SKM-1 treated with dmso at 0.1 percent for 144 hours (cell line): Measurements from ENCODE around the gene MESP1.
"Not testable (repeated sequence)": the region's sequence is repeated elsewhere in the genome, so short reads cannot be mapped to it uniquely, and the experiment has no call there.

Experiments
- DNase-seq: peaks from one replicate; lab custom pipeline; 2025; ENCODE audit not compliant: unreplicated experiment; lab: John Stamatoyannopoulos, UW

MESP1 gene, protein sequence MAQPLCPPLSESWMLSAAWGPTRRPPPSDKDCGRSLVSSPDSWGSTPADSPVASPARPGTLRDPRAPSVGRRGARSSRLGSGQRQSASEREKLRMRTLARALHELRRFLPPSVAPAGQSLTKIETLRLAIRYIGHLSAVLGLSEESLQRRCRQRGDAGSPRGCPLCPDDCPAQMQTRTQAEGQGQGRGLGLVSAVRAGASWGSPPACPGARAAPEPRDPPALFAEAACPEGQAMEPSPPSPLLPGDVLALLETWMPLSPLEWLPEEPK

DNA sequence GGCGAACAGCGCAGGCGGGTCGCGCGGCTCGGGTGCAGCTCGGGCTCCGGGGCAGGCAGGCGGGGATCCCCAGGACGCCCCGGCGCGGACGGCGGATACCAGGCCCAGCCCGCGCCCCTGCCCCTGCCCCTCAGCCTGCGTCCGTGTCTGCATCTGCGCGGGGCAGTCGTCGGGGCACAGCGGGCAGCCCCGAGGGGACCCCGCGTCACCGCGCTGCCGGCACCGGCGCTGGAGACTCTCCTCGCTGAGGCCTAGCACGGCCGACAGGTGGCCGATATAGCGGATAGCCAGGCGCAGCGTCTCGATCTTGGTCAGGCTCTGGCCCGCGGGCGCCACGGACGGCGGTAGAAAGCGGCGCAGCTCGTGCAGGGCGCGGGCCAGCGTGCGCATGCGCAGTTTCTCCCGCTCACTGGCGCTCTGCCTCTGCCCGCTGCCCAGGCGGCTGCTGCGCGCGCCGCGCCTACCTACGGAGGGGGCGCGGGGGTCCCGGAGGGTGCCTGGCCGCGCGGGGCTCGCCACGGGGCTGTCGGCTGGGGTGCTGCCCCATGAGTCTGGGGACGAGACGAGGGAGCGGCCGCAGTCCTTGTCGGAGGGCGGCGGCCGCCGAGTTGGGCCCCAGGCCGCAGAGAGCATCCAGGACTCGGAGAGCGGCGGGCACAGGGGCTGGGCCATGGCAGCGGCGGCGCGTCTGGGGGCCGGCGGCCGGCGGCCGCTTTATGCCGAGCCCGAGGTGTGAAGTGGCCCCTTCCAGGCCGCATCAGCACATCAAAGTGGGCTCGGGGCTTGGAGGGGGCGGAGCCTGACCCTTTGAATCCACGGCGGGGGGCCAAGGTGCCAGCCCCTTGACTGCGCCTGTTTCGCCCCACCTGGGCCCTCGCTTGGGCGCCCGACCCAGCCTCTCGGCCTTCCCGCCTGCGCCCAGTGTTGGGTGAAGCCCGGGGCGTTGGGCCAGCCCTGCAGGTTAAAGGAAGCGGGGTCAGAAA, at the start of gene MESP1:
Gene MESP1, minus strand, starts transcription at position 690 of the 983 bp plus-strand sequence. Its CDS starts 18 bp downstream, at position 672.
- DNase-seq: peak; percentile 92

DNA sequence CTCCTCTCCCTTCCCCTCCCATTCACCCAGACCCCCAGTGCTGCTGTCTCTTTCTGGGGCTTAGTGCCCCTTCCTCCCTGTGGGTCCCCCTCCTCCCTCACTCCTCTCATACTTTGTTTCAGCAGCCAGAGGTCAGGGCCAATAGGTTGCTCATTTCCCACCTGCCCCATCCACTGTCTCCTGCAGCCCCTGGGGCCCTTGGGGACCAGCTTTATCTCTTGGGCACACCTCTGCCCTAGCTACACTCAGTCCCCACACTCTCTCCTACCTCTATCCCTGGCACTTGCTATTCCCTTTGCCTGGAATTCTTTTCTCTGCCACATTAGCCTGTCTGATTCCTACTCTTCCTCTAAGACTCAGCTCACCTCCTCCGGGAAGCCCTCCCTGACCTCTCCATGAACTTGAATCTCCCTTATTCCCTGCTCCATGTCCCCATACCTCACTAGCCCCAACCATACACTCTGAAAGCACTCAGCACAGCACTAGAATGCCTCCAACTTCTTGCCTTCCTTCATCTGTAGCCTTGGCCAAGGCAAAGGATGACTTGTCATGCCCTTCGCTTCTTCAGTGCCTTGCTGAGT, 49.0 kb upstream of the MESP1 start:
- no peak for DNase-seq

DNA sequence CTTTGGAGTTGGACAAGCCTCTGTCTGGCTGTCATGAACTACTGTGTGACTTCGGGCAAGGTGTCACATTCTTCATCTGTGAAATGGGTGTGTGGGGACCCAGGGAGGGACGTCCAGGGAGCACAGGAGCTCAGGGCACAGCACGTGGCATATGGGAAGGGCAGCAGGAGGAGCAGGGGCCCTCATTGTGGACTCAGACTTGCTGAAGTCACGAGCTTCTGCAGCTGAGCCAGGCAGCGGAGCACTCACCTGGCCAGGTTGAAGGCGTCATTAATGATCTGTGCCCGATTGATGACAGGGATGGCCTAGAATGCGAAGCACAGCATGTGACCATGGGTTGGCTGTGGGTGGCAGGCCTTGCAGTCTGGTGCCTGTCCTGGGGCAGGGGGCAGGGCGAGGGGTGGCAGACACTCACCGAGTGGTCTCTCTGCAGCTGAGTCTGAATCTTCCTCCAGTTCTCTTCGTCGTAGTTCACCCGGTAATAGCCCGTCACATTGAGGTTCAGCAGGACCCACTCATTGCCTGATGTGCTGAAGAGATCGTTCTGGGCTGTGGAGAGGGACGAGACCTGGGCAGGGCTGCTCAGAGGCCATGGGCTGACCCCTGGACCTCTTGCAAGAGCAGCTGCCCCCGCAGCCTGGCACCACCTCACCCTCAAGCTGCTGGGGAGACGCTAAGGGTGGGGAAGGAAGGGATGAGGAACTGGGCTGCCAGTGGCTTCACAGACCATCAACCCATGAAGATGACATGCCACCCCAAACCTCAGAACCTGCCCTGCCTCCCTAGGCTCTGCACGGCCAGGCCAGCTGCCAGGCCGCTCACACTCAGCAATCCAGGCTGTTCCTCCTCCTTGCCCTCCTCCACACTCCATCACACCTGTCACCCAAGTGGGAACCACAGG, 48.2 kb upstream of the MESP1 start:
- no peak for DNase-seq

DNA sequence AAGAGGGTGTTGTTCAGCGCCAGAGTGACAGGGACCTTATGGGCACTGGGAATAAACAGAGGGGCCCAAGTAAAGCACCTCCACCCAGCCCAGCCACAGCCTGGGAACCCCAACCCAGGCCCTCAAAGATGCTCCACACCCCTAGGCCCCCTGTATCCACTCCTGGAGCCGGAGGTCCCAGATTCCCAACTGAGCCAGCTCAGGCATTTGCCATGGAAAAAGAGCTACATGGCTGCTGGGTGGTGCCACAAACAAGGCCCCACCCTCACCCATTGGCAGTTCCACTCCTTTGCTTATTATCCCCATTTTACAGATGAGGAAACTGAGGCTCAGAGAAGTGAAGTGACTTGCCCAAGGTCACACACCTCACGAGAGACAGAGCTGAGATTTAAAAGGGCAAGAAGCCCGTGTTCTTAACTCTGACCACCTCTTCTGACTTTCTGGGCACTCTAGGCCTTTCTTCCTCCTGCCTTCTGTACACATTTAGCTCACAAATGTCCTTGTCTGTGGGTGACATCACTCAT, 46.7 kb upstream of the MESP1 start:
- DNase-seq: no peak

DNA sequence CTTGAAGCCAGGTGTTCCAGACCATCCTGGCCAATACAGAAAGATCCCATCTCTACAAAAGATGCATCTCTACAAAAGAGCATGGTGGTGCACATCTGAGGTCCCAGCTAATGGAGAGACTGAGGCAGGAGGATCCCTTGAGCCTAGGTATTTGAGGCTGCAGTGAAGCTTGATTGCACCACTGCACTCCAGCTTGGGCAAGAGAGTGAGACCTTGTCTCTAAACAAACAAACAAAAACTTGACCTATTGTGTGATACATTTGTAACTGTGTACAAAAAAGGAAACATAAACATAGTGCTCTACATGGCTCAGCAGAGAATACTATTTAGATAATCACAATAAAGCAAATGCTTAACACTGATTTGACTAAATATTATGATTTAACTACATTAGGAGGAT, 44.9 kb upstream of the MESP1 start:
- DNase-seq: no peak

DNA sequence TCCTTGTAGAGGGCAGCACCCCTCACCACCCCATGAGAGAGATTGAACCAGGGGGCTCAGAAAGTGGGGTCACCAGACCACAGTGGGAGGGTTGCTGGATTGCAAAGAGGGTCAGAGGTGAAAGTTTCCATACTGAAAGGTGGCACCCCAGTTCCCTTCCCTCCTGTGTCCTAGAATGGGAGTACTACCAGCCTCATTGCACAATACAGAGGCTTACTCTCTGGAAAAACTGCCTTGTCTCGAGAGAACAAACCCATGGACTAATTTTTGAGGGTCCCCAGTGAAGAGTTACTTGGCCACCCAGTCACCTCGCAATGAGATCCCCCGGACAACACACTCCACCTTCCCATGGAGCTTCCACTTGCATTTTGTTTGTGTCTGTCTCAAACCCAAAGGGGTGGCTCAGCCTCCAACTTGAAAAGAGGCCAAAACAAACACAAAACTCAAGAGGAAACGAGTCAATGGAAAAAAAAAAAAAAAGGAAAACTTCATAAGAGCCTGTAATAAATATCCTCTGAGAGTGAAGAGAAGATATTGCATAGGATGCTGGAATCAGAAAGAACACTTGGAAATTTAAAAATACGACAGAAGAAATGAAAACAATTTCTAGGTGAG, 43.7 kb upstream of the MESP1 start:
- DNase-seq: no peak

DNA sequence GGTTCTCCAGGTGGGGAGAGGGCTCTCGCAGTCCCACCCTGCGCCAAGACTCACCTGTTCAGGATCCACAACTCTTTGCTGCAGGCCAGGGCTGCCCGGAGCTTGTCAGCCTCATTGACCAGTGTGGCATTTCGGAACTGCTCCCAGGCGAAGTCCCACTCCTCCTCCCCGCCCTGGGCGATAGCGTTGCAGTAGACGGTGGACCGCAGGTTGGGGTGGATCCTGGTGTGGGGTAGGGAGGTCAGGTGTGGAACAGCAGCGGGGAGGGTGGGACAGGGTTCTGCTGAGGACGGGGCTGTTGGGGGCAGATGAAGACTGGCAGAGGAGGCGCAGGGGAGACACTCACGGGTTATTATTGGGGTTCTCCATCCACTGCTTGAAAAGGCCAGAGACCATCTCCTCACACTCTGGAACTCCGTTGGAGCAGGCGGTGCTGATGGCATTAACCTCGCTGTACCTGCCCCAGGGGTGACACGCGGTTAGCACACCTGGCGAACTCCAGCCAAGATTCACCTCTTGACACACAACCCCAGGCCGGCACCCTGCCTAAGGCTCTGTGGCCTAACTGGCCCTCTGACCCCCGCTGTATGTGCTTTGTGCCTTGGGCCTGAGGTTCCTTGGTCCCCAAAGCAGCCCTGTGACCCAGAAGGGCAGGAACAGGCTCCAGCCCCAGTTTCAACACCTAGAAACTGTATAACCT, 41.2 kb upstream of the MESP1 start:
- DNase-seq: no peak

DNA sequence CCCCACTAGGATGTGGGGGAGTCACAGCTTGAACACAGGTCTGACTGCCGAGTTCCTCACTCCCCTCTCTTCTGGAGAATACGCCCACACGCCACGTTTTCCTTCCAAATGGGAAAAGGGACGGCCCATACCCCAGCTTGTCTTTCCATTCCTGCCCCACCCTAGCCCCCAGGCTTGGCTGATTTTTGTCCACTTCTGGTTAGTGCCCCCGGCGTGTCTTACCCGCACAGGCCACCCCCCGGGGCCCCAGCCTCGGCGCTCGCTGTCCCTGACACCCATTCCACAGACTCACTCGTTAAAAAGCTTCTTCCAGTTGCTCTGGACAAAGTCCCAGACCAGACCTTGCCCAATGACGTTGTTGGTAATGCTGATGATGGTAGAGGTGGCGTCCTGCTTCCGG, 39.6 kb upstream of the MESP1 start:
- no peak for DNase-seq

DNA sequence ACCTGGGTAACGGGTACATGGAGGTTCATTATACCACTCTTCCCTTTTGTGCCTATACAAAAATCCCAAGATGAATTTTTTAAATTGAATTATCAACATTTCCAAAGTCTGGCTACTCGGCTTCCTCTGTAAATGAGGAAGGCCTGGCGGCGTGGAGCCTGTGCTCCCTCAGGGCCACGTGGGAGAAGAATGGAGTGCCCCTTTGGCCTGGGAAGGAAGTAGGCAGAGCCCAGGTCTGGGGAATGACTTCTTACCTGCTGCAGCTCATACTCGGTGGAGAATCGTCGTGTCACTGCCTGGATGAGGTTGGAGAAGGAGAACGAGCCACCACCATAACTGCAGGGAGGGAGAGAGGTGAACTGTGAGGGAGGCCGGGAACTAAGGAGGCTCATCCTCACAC, 39.2 kb upstream of the MESP1 start:
- DNase-seq: no peak

DNA sequence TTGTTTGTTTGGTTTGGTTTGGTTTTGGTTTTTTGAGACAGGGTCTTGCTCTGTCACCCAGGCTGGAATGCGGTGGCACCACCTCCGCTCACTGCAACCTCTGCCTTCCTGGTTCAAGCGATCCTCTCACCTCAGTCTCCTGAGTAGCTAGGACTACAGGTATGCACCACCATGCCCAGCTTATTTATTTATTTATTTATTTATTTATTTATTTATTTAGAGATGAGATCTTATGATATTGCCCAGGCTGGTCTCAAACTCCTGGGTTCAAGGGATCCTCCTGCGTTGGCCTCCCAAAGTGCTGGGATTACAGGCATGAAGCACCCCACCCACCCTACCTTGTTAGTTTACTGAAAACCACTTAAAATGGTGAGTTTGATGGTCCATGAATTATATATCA, 37.5 kb upstream of the MESP1 start:
- DNase-seq: not testable (repeated sequence)

DNA sequence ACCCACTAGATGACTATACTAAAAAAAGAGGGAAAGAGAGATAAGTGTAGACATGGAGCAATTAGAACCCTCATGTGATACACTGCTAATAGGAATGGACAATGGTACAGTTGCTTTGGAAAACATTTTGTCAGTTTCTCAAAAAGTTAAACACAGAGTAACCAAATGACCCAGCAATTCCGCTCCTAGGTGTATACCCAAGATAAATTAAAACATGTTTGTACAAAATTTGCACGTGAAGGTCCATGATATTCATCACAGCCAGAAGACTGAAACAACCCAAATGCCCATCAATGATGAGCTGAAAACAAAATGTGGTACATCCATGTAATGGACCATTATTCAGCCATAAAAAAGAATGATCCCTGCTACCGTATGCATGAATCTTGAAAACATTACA, 36.9 kb upstream of the MESP1 start:
- no peak for DNase-seq

DNA sequence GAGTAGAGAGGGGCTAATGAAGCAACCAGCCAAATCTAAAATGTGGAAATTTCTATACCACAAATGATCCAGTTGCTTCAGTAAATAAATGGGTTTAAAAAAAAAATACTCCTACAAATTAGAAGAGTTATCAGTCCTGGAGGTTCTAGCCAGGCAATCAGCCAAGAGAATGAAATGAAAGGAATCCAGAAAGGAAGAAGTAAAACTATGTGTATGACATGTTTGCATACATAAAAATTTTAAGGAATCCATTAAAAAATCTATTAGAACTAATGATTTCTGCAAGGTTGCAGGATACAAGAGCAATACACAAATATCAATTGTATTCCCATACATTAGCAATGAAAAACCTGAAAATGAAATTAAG, 34.7 kb upstream of the MESP1 start:
- no peak for DNase-seq

DNA sequence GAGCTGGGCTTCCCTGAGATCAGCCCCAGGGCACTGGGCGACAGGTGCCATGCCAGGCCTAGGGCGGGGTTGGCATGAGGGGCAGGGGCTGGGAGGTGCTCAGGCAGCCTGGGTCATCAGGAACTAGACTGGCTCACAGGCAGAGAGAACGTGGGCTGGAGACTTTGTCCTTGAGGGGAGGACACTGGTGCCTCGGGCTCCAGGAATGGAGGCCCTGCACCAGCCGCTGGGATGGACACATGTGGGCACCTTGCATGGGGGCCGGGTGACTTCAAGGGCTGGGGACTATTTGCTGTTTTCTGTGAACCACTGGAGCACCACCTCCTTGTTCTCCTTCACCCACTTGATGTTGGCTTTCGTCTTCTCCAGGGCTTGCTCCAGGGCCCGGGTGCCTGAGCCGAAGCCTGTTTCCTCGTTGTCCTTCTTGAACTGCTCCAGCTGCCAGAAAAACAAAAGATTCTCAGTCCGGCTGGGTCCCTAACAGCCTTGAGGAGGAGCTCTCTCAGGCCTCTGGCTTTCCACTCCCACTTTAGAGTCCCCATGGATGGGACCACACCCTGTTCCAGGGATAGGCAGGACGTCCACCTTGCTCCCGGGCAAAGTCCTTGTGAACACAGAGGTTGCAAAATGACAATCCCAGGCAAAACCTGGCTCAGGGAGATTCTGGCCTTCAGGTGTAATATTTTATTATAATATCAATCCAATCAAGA, 34.2 kb upstream of the MESP1 start:
- no peak for DNase-seq

DNA sequence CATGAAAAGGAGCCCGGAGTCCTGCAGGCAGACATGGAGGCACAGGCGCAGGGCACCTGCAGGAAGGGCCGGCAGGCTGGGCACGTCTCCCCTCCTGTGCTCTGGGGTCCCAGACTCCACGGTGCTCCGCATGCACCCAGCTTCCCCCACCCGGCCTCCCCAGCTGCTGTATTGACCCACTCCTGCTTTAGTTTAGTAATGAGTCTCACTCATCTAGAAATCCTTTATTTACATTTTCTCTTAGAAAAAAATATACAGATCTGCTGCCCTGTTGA, 33.6 kb upstream of the MESP1 start:
- DNase-seq: no peak

DNA sequence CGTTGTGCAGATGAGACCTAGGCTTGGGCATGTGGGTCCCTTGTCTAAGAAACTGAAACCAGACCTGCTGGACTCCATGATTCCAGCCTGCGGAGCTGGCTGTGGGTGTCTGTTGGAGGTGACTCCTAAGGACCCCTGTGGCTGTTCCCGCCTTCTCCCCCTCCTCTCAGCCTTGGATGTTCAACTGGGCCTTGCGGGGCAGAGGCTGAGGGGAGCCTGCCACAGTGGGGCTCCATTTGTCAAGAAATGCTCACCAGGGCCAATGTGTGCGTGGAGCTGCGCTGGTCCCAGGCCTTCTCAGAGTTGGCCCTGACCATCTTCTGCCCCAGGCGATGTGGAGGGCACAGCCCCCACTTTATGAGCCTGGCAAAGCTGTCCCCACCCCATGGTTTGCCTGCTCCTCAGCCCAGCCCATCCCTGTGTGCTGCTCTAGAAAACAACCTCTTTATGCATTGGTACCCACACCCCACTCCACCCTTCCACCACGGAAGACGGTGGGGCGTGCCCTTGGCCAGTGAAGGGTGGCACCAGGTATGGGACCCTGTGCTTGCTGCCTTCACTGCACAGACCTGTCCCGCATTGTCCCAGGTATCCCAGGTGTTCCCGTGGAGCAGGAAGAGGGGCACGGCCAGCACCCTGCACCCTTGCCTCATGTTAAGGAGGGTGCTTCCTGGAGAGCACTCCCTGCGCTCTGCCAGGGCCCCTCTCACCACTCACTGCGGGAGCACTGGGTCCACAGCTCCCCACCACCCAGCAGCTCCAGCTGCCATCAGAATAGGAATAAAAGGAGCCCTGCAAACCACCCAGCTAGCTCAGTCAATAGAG, 33.0 kb upstream of the MESP1 start:
- DNase-seq: no peak

DNA sequence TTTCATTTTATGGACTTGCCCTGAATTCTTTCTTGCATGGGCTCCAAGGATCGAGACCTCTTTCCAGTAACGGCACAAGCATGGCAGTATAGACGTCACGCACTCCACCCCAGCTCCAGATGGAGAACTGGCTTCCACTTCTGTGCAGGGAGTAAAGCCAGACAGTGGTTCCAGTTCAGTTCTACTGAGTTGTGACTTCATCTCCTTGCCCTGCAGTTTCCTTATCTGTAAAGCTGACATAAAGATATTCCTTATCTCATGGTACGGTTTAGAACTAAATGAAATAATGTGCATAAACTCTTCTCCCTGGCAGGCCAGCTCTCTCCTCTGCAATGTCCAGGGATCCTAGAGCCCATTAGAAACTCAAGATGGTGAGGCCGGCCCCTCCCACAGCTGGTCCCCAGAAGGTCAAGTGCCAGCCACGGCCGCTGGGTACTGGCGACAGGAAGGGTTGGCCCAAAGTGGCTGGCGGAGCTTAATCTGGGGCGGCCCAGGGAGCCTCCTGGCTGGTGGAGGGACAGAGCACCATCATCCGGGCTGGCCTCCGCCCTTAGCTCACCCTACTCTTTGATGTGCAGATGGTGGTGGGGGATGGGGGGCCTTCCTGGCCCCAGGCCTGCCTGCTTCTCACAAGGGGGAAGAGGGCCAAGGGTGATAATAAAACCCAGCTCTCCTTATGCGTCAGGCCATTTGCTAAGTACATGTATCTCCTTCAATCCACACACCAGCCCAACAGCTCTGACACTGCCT, 32.2 kb upstream of the MESP1 start:
- no peak for DNase-seq

DNA sequence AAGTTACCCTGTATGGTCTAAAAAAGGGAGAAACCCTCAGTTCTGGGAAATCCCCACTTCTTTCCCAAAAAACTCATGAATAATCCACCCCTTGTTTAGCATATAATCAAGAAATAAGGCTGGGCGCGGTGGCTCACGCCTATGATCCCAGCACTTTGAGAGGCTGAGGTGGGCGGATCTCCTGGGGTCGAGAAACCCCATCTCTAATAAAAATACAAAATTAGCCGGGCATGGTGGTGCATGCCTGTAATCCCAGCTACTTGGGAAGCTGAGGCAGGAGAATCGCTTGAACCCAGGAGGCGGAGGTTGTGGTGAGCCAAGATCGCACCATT, 31.5 kb upstream of the MESP1 start:
- DNase-seq: not testable (repeated sequence)
